ENCODE measurements around the gene TPO. TPM values are rescaled to one million over a fixed set of nuclear protein-coding genes. Genes with fewer than 3 reads are reported as not detected.
A peak's percentile ranks its signal among the peaks of the same experiment; 100 is the strongest.
"Not testable (repeated sequence)": the region's sequence is repeated elsewhere in the genome, so short reads cannot be mapped to it uniquely, and the experiment has no call there.

TPO gene
- polyA plus RNA-seq, 1 donor from 2014 or later: not detected

GRCh38 chr2:1407950-1408675, 5.2 kb upstream of the TPO start:
- Histone ChIP-seq H3K9ac (ENCODE audit: low read length) (no peak overlapping the region), H3K79me2 (replicated peaks; ENCODE audit: insufficient read depth, low read length) (no peaks in the 10 kb centered on the region), H3K9me3 (ENCODE audit: low read length) (no peaks in the 10 kb centered on the region), H3K27me3 (ENCODE audit: insufficient read depth, low read depth, low read length) (no peaks in the 10 kb centered on the region), H3K4me3 (ENCODE audit: low read length) (no peak overlapping the region), H3F3A (ENCODE audit: insufficient read depth, low read length, poor library complexity, severe bottlenecking) (no peaks in the 10 kb centered on the region), H3K9me2 (ENCODE audit: insufficient read depth, low read length) (no peaks in the 10 kb centered on the region), H3K27ac (ENCODE audit: low read length) (no peak overlapping the region), H3K36me3 (ENCODE audit: insufficient read depth, low read length) (no peaks in the 10 kb centered on the region), H4K20me1 (ENCODE audit: insufficient read depth) (no peaks in the 10 kb centered on the region), H3K4me2 (ENCODE audit: low read length) (no peak overlapping the region), H2AFZ (ENCODE audit: low read depth, low read length) (no peak overlapping the region)
- no peak for TF ChIP-seq REST (IDR thresholded peaks at IDR 0.05; ENCODE audit: borderline replicate concordance)
- TF ChIP-seq RAD21 (conservative IDR thresholded peaks at IDR 0.05): no peak
- TF ChIP-seq CTCF (IDR thresholded peaks at IDR 0.05; ENCODE audit: poor library complexity, severe bottlenecking): no peak
- no peak for TF ChIP-seq SMC3 (conservative IDR thresholded peaks at IDR 0.05; ENCODE audit: poor library complexity)
- no peak for TF ChIP-seq POLR2AphosphoS5 (IDR thresholded peaks at IDR 0.05)
- TF ChIP-seq EP300 (conservative IDR thresholded peaks at IDR 0.05; ENCODE audit: poor library complexity, severe bottlenecking): no peak
- TF ChIP-seq EZH2 (IDR thresholded peaks at IDR 0.05; ENCODE audit: borderline replicate concordance, insufficient read depth, low read length, poor library complexity, severe bottlenecking): no peak
- TF ChIP-seq TAF1 (IDR thresholded peaks at IDR 0.05; ENCODE audit: low read depth): no peak
- TF ChIP-seq MXI1 (conservative IDR thresholded peaks at IDR 0.05; ENCODE audit: poor library complexity, severe bottlenecking): no peak

GRCh38 chr2:1414121-1414520, 858 bp downstream of the TPO start:
- Histone ChIP-seq H3K4me2 (ENCODE audit: low read length) (no peak overlapping the region), H3K27ac (ENCODE audit: low read length) (no peak overlapping the region), H2AFZ (ENCODE audit: low read depth, low read length) (no peak overlapping the region), H3K4me3 (ENCODE audit: low read length) (no peak overlapping the region), H3K79me2 (replicated peaks; ENCODE audit: insufficient read depth, low read length) (no peaks in the 10 kb centered on the region), H3K9me2 (ENCODE audit: insufficient read depth, low read length) (no peaks in the 10 kb centered on the region), H3K9me3 (ENCODE audit: low read length) (no peaks in the 10 kb centered on the region), H3K27me3 (ENCODE audit: insufficient read depth, low read depth, low read length) (no peaks in the 10 kb centered on the region), H3K9ac (ENCODE audit: low read length) (no peak overlapping the region), H3K36me3 (ENCODE audit: insufficient read depth, low read length) (no peaks in the 10 kb centered on the region), H3F3A (ENCODE audit: insufficient read depth, low read length, poor library complexity, severe bottlenecking) (no peaks in the 10 kb centered on the region), H4K20me1 (ENCODE audit: insufficient read depth) (no peaks in the 10 kb centered on the region)
- TF ChIP-seq TAF1 (IDR thresholded peaks at IDR 0.05; ENCODE audit: low read depth) (no peak), EP300 (conservative IDR thresholded peaks at IDR 0.05; ENCODE audit: poor library complexity, severe bottlenecking) (peak; percentile 10), EZH2 (IDR thresholded peaks at IDR 0.05; ENCODE audit: borderline replicate concordance, insufficient read depth, low read length, poor library complexity, severe bottlenecking) (no peak), MXI1 (conservative IDR thresholded peaks at IDR 0.05; ENCODE audit: poor library complexity, severe bottlenecking) (no peak), RAD21 (conservative IDR thresholded peaks at IDR 0.05) (no peak), SMC3 (conservative IDR thresholded peaks at IDR 0.05; ENCODE audit: poor library complexity) (no peak), REST (IDR thresholded peaks at IDR 0.05; ENCODE audit: borderline replicate concordance) (no peak), POLR2AphosphoS5 (IDR thresholded peaks at IDR 0.05) (peak; percentile 55), CTCF (IDR thresholded peaks at IDR 0.05; ENCODE audit: poor library complexity, severe bottlenecking) (peak; percentile 24)

- not testable (repeated sequence) for H3K9me2 ChIP-seq (ENCODE audit: insufficient read depth, low read length); H3K4me2 ChIP-seq (ENCODE audit: low read length); H3F3A ChIP-seq (ENCODE audit: insufficient read depth, low read length, poor library complexity, severe bottlenecking); H3K9me3 ChIP-seq (ENCODE audit: low read length); H2AFZ ChIP-seq (ENCODE audit: low read depth, low read length); H3K27me3 ChIP-seq (ENCODE audit: insufficient read depth, low read depth, low read length); H4K20me1 ChIP-seq (ENCODE audit: insufficient read depth); H3K27ac ChIP-seq (ENCODE audit: low read length); H3K4me3 ChIP-seq (ENCODE audit: low read length); H3K9ac ChIP-seq (ENCODE audit: low read length); H3K36me3 ChIP-seq (ENCODE audit: insufficient read depth, low read length); H3K79me2 ChIP-seq (replicated peaks; ENCODE audit: insufficient read depth, low read length)
Observed at GRCh38 chr2:1414901-1415300, 1.6 kb downstream of the TPO start.
